GM19193 (cell line): ENCODE data around the gene FAM53C.

Experiments used
- POLR2A ChIP-seq: IDR thresholded peaks from 4 replicates; pipeline ENCODE4 v1.6.1; 2011; ENCODE audit not compliant: insufficient read depth, insufficient read length; ENCODE audit errors: extremely low read depth

Gene FAM53C

GRCh38 chr5:138337685-138338410 lies at the start of gene FAM53C:
TSS of gene FAM53C (plus strand) at chr5:138338266. CDS start at chr5:138341336, 3,070 bp downstream.
- TF ChIP-seq POLR2A: peak; percentile 100

GRCh38 chr5:138289296-138289695 lies 48.8 kb upstream of the FAM53C start:
- TF ChIP-seq POLR2A: no peak

GRCh38 chr5:138303372-138303771 lies 34.7 kb upstream of the FAM53C start:
- no peak for TF ChIP-seq POLR2A

- no peak for TF ChIP-seq POLR2A
Observed at GRCh38 chr5:138305797-138306196, 32.3 kb upstream of the FAM53C start.

- no peak for TF ChIP-seq POLR2A
Observed at GRCh38 chr5:138315751-138316278, 22.3 kb upstream of the FAM53C start.

- no peak for TF ChIP-seq POLR2A
Observed at GRCh38 chr5:138316355-138316754, 21.7 kb upstream of the FAM53C start.

GRCh38 chr5:138330813-138331448 lies 7.1 kb upstream of the FAM53C start:
- no peak for TF ChIP-seq POLR2A

GRCh38 chr5:138331449-138332368 lies 6.4 kb upstream of the FAM53C start, which contains the start of gene CDC25C:
TSS of gene CDC25C (minus strand) at chr5:138331804. CDS start at chr5:138331180, 624 bp downstream.
- TF ChIP-seq POLR2A: peak; percentile 71

- no peak for TF ChIP-seq POLR2A
Observed at GRCh38 chr5:138334867-138335447, 3.1 kb upstream of the FAM53C start.

GRCh38 chr5:138336952-138337684 lies 948 bp upstream of the FAM53C start:
- TF ChIP-seq POLR2A: no peak

GRCh38 chr5:138338411-138339090 lies 485 bp downstream of the FAM53C start:
- no peak for TF ChIP-seq POLR2A

- TF ChIP-seq POLR2A: no peak
Observed at GRCh38 chr5:138339091-138339456, 1.0 kb downstream of the FAM53C start.

GRCh38 chr5:138339464-138339863 lies 1.4 kb downstream of the FAM53C start:
- no peak for TF ChIP-seq POLR2A
